Cardiac septum (tissue), 1 donor: ENCODE results near the gene PLXNA4. TPM values are rescaled to one million over a fixed set of nuclear protein-coding genes. Genes with fewer than 3 reads are reported as not detected.
A peak's percentile ranks its signal among the peaks of the same experiment; 100 is the strongest.
"Not testable (repeated sequence)": the region's sequence is repeated elsewhere in the genome, so short reads cannot be mapped to it uniquely, and the experiment has no call there.

Source experiments
- DNase-seq: peaks from one replicate; pipeline ENCODE4 v3.0.0-alpha.2; 2020; ENCODE audit warnings: low spot score
- intact Hi-C: fragments of 100-400 bp; cut with DNase I; formaldehyde crosslinking; loops from one replicate; pipeline ENCODE4 v1.14.0; 2022
- total RNA-seq: library from RNA; stranded (reverse); fragmentation: NEBNext Ultra II Directional; extraction: Animal tissue kit (Norgen Biotek cat#: 25700); gene quantifications from one replicate; pipeline ENCODE4 v1.2.1, GENCODE V29; 2021
- donor health status: DM: no; HTN: no; CAD: no.

The PLXNA4 gene
- total RNA-seq, 1 donor from 2014 or later: 12.8 TPM

DNA sequence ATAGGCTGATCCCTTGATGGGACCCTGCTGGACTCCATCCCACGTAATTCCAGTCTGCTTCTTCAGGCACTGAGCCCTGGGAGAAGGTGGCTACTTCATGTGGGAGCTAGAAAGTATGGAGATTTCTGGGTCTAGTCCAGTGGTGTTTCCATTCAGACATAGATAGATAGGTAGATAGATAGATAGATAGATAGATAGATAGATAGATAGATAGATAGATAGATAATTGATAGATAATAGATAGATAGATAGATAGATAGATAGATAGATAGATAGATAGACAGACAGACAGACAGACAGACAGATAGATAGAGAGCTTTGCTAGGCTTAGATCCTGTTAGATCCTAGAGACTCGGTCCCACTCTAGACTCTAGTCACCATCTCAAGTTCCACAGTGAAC lies 18.5 kb upstream of the PLXNA4 start:
- DNase-seq, intact Hi-C loops: not testable (repeated sequence)

DNA sequence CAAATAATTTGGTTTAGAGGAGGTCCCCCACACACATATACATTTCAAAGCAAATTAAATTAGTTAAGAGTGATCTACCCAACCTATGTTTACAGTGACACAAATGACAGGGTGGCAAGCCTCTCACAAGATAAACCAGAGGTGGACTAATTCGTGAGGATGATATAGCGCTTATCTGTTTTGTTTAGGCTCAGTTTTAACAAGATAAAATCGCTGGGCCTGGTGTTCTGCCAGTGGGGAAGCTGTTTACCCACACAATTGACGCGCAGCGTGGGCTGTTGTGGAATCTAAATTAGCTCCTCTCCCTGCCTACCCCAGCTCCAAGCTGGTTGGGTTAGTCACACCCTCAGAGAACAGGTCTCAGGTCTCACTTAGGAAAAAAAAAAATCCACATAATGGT lies 16.7 kb upstream of the PLXNA4 start:
- intact Hi-C loops: no loop called here
- DNase-seq: no peak

DNA sequence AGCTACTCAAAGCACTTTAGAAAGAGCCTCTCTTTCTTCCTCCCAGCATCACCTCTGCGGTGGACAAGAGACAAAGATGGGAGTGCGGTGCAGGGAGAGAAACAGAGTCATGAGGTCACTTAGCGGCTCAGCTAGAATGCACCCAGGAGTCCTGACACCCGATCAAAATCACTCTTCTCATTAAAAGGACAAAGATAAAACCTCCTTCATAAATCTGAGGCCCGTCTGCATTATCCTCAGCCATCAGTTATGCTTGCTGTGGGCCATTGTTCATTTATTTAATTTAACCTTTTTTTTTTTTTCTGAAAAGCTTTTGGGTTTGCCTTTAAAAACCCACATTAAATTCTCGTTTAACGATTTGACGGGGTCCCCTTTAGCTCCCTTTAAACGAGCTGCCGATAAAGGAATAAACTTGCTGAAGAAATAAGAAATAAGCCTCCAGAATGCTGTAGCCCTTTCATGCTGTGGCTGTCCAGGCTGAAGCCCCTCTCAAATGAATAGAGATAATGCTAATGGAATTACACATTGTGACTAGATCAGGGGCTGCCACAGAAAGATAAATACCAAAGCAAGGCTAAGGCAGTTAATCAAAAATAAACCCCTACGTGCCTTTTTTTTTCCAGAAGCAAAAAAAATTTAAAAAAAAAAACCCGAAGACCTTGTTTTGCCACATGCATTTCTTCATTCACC lies 16.1 kb upstream of the PLXNA4 start:
- DNase-seq: no peak
- intact Hi-C loops: no loop called here

DNA sequence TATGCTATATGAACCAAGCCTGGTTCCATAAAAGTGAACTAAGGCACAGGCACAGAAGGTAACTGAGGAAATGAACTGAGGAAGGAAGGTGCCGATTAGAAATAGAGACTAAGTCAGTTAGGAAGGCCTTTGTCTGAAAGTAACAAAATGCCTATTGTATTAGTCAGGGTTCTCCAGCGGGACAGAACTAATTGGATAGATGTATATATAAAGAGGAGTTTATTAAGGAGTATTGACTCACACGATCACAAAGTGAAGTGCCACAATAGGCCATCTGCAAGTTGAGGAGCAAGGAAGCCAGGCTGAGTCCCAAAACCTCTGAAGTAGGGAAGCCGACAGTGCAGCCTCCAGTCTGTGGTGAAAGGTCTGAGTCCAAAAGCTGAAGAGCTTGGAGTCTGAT lies 13.9 kb upstream of the PLXNA4 start:
- intact Hi-C loops: no loop called here
- no peak for DNase-seq

DNA sequence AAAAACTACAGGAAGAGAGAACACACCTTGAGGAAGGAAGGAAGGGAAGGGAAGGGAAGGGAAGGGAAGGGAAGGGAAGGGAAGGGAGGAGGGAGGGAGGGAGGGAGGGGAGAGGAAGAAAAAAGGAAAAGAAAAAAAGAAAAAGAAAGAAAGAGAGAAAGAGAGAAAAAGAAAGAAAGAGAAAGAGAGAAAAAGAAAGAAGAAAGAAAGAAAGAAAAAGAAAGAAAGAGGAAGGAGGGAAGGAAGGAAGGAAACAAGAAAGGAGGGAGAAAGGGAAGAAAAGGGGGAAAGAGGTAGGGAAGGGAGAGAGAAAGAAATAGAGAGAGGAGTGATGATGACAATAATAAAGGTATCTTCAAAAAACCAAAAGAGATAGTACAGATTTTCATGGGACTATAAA lies 12.3 kb upstream of the PLXNA4 start:
- intact Hi-C loops: no loop called here
- no peak for DNase-seq

DNA sequence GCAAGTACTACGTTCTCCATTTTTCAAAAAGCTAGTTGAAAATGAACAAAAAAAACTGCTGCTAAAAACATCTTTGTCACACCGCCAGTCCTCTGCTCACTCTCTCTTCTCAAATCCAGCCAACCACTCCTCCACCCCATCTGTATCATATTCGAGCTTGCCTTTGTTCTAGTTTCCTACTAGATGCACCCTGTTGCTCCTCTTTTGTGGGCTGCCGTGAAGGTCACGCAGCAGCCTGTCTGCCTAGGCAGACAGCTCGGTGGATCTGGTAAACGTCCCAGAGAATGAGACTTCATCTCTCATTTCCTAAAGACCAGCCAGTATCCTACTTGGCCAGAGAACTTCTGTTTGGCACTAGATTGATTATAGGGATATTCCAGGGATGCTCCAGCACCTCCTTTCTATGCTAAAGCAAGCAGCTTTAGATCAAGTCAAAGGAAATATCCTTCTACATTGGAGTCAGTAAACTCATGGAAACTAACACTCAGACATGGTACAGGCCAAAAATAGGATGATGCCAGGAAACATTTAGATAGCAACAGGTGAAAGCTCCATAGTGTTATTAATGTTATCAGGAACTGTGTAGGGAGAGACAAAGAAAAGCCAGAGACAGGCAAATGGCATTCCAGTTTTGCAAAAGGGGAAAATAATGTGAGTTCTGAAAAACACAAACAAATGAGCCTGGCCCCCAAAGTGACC lies 8.7 kb upstream of the PLXNA4 start:
- intact Hi-C loops: loop anchor here (5.0 kb wide), 1 partner anchor 583 kb away; no protein-coding TSS in a partner anchor
- DNase-seq: no peak

DNA sequence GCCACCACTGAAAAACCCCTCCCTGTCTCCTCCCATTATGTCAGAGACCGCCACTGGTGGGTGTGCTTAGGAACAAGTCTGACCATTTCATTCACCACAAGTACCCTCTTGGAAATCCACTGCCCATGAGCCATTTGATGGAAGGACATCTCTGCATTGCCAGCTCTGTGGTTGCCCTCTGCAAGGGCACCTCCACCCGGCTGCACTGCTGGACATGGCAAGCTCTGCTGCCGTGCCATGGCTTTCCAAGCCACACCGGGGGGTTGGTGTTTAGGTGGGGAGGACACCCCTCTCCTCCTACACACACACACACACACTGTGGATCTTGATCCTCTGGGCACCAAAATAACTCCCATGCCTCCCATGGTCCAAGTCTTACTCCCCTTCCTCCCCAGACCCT lies 5.2 kb upstream of the PLXNA4 start:
- DNase-seq: no peak
- intact Hi-C loops: loop anchor here (5.0 kb wide), 1 partner anchor 579 kb away; no protein-coding TSS in a partner anchor

DNA sequence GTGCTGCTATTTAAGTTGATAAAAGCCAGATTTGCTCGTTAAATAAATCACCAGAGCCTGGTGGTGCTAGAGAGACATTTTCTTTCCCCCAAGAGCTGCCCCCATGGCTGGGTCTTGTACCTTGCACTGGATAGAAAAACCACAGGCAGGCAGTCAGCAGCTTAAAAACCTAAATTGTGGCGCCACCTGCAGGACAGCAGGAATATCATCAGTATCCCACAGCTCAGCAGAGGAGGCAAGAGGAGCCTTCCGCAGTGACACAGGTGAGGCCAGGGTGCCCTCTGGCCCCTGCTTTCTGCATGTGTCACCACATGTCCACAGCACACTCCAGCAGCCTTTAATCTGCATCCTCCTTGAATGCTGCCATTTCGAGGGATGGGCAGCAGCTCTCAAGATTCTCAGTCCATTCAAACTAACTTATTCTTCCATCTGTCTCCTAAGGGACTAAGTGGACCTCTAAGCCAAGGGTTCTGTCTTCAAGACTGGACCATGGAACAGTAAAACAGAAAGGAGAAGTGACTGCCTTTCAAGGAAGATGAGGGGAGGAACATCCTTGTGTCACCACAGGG lies 4.5 kb upstream of the PLXNA4 start:
- intact Hi-C loops: loop anchor here (5.0 kb wide), 1 partner anchor 578 kb away; no protein-coding TSS in a partner anchor

DNA sequence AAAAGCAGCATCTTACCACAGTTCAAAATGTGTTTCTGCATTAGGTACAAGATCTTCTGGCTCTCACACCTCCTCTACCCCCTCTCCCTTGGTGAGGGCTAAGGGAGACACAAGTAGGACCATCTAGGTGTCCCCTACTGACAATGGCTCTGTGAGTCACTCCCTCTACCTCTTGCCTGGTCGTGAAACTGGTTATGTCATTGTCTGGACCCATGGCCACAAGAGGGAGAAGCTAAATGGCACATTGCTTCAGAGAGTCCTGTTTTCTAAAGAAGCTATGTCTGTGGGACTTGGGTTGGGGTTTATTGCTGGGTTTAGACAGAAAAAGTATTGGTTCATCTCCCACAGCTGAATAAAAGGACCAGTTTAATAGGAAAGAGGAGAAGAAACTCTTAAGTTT lies 4.0 kb upstream of the PLXNA4 start:
- intact Hi-C loops: loop anchor here (5.0 kb wide), 1 partner anchor 578 kb away; no protein-coding TSS in a partner anchor
- no peak for DNase-seq

More for the DNA sequence above, 4.5 kb upstream of the PLXNA4 start:
- no peak for DNase-seq

DNA sequence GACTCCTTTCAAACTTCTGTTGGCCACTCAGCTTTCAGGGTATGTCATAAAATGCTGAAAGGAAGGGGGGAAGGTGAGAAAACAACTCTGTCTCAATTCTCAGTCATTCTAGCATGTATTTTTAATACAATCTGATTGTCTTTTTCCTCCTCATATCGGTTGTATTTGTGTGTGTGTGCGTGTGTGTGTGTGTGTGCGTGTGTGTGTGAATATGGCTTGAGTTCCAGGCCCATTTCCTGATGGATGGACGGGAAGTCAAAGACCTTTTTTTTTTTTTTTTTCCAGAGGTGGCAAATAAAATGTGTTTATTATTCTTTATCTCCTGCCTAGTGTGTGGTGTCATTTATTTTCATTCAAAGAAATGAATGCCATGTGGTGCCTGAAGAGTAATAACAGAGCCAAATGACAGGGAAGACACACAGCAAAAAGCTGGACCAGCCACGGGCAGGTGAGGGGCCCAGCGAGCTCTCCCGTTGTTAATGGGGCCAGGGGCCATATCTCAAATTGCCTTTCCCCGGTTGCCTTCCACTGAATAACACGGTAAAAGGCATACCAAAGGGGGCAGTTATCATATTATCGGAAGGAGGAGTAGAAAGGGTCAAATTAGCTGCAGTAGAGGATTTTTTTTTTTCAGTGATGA lies 3.1 kb upstream of the PLXNA4 start:
- no peak for DNase-seq
- intact Hi-C loops: loop anchor here (1.0 to 5.0 kb wide), 4 partner anchors 187 to 632 kb away; no protein-coding TSS in a partner anchor

DNA sequence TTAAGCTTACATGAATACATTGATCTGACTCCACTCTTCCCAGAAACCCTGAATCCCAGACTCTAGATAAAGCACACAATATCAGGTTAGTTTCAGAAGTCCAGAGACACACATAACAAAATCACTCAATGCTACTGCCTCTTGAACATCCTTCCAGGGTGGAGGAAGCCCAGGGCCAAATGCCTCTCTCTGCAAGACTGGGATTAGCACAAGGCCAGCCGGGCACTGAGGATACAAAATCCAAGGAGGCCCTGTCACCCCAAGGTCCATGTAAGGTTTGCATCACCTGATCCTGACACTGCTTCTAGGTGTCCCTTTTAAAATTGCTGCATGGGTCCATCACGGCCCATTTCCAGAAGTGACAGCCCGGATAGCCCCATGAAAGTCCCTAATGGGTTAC lies 2.6 kb upstream of the PLXNA4 start:
- DNase-seq: no peak
- intact Hi-C loops: loop anchor here (1.0 to 5.0 kb wide), 4 partner anchors 187 to 632 kb away; no protein-coding TSS in a partner anchor

DNA sequence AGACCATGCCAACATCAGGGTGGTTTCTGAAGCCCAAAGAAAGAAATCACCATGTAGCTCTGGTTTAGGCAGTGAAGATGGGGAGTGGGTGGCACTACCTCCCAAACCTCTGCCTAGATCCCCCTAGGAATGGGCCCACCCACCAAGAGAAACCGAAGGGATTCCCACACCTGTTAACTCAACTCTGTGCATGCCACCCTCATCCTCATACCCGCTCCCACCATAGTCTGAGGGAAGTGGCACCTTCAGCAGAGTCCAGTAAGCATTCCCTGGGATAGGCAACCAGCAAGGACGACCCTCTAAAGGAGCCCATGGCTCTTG lies 1.7 kb upstream of the PLXNA4 start:
- intact Hi-C loops: loop anchor here (5.0 kb wide), 3 partner anchors 186 to 631 kb away; no protein-coding TSS in a partner anchor
- no peak for DNase-seq

DNA sequence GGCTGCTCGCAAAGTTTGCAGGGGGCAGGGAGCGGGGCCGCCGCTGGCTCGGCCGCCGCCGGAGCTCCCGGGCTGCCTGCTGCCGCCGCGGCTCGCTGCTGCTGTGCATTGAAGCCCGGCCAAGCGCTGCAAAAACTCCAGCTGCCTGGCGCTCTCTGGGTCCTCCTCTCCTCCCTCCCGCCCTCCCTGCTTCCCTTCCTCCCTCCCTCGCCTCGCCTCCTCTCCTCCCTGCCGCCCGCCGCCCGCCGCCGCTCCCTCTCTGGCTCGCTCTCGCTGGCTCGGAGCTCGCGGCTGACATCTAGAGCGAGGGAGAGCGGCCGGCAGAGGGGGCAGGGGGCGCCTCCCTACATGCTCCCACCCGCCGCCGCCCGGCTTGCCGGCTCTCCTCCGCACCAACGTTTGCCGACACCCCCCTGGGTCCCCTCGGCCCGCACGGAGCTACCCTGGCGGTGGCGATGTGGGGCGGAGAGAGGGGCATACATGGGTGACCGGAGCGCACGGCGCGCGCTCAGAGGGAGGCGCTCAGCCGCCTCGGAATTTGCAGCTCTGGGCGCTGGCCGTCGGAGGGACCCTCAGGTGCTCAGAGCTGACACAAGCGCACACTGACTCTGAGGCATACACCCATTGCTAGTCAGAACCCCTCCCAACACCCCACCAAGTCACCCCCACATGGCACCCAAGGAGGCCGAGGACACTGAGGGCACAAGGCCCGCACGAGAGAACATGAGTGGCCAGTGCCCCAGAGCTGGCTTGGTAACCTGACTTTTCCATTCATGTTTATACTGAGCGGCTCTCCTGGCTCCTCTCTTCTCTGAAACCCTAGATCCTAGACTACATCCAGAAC lies 1.2 kb upstream of the PLXNA4 start:
- DNase-seq: peak; percentile 81
- intact Hi-C loops: loop anchor here (5.0 kb wide), 3 partner anchors 185 to 630 kb away; no protein-coding TSS in a partner anchor

DNA sequence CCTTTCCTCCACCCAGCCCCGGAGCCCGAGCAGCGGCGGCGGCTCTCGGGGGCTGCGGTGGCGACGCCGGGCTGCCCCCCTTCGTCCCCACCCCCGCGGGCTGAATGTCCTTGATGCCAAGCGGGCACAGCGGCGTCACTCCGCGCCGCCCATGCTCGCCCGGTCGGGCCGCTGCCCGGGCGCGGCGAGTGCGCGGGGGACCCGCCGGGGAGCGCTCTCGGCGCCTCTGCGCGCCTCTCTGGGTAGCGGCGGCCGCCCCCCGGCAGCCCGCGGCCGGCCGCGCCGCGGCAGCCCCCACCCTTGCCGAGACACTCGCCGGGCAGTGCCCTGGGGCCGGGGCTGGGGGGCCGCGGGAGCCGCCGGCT lies 433 bp upstream of the PLXNA4 start:
- no peak for DNase-seq
- intact Hi-C loops: loop anchor here (5.0 kb wide), 3 partner anchors 184 to 629 kb away; no protein-coding TSS in a partner anchor

DNA sequence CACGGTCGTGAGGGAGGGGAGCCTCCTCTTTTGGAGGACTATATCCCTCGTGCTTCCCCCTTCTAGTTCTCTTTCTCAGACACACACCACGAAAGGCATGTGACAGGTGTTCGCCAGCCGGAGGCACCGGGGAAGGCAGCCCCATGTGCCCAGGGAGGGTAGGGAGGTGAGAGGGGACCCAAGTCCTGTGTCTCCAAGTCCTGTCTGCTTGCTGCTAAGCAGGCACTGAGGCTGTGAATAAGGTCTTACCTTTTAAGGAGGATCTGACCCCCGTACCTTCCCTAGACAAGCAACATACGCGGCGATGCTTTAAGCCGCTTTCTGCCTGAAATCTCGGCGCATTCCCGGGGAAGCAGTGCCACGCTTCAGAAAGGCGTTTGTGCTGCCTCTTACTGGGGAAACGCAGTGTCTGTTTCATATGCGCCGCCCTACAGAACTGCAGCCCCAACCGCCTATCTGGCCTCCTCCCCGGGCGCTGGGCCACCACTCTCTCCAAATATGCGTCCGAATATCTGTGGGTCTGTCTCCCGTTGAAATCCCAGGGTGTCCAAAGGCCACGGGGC lies 770 bp downstream of the PLXNA4 start:
- intact Hi-C loops: loop anchor here (5.0 kb wide), 3 partner anchors 183 to 628 kb away; no protein-coding TSS in a partner anchor
- DNase-seq: no peak

DNA sequence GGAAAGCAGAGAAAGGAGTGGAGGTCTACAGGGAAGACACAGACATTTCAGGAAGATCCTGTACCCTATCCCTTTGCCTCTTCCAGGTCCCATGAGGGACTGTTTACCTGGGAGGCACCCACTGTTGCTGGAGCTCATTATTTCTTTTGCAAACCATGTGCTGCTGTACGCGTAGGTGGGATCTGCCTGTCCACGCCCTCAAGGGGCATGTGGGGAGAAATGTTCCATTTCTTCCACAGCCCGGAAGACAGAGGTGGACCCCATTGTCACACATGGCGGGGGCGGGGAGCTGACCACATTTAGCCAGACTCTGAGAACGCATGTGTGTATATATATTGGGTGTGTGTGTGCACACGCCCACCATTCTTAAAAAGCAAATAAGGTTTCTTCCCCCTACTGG lies 2.0 kb downstream of the PLXNA4 start:
- DNase-seq: no peak
- intact Hi-C loops: no loop called here

DNA sequence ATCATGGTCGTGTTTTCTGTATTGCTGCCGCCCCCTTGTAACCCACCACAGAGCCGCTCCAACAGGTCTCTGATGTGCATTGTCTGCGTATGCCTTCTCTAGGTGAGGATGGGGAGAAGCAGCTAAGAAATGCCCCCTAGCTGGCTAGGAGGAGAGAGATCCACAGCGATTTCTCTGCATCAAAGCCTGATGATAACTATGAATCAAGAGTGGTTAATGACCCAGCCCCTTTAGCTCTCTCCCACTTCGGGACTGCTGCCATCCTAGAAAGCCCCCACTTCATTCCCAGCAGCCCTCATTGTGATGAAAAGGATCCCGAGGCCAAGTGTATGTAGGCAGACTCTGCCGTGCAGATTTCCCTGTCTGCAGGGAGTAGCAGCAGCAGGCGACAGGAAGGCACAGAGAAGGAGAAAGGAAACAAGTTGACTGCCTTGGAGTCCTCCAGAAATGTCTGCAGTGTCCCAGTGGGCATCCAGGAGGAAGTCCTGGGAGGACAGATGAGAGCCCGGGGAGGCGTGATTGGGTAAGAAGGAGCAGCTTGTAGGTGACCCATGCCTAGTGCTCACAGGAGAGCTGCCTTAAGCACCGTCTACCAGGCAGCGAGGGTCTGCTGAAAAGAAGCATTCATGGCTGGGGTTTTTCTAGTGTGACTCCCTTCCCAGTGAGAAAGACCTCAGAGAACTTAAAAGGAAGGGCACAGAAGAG lies 2.9 kb downstream of the PLXNA4 start:
- intact Hi-C loops: no loop called here
- no peak for DNase-seq

DNA sequence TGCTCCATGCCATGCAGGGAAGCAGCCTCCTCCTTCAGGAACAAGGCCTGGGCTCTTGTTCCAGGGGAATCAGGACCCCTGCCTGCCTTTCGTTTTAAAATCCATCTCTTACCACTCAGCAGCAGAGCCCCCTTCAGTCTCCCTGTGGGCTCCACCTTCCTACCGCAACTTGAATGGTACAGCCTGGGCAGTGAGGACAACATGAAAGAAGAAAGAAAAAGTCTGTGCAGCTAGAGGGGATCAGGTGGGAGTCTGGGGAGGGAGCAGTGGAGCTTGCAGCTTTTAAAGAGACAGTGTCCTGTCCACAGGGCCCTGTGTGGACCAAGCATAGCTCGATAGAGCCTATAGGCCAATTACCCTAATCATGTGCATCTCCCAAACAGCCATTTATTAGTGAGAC lies 3.7 kb downstream of the PLXNA4 start:
- intact Hi-C loops: no loop called here
- no peak for DNase-seq
